ENCODE data around the gene EYA2.

The EYA2 gene

DNA sequence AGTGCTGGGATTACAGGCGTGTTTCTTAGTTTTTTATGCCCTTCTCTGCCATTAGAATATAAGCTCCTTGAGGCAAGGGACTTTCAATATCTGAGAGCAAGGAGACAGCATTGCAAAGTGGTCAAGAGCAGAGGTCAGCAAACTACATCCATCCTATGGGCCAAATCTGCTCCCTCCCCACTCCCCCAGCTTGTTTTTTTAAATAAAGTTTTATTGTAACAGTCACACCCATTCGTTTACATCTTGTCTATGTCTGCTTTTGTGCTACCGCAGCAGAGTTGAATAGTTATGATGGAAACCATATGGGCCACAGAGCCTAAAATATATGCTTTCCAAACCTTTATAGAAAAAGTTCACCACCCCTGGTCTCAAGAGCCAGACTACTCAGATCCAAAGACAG is 227.9 kb downstream of the EYA2 start:
- DNase-seq = no peak

- no peak for DNase-seq
These were observed 229.6 kb downstream of the EYA2 start for GRCh38 chr20:47124181-47124717.

GRCh38 chr20:47125508-47125757 is 230.8 kb downstream of the EYA2 start:
- DNase-seq = no peak

DNA sequence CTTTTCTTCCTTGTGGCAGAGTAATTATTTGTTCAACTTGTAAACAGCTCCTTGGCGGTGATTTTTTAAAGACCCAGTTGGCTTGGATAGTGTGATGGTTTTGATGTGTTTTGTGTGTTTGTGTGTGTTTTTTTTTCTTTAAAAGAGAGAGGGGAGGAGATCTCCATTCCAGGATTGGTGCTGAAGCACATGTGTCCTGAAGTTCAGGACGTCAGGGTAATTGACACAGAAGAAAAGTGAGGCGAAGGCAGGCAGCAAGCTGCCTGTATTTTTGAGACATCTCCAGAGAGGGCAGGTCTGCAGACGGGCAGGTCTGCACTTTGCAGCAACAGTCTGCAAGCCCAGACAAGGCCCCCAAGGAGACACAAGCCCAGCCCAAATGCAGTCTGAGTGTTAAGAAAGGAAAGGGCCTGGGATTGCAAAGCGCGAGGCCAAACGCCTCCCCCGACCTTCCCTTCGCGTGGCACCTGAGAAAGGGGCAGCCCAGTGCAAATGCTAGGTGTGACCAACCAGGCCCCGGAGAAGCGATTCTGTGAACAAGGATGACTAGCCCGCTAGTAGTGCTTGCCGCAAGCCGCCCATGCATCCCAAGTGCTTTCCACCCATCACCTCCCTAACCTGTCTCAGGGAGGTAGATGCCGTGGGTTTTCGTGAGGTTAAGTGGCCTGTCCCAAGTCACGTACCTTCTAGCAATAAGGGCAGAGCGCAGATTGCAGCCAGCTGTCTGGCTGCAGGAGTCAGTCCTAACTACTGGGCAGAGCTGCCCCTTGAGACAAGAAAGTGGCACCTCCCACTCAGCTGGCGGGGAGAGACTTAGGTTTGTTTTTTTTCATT is 231.3 kb downstream of the EYA2 start:
- DNase-seq = no peak

DNA sequence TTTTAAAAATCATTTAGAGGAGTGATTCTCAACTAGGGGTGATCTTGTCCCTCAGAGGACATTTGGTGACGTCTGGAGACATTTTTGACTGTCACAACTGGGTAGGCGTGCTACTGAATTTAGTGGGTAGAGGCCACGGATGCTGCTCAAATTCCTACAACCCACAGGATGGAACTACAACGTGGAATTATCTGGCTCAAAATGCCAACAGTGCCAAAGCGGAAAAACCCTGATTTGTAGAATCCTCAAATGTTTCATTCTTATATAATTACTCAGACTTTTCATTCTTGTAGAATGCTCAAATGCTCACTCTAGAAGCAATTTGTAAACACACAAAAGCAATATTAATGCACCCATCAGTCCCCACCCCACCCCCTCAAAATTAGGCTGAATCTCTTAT is 232.1 kb downstream of the EYA2 start:
- DNase-seq = no peak

GRCh38 chr20:47127546-47127945 is 232.9 kb downstream of the EYA2 start:
- no peak for DNase-seq

GRCh38 chr20:47127999-47128398 is 233.4 kb downstream of the EYA2 start:
- DNase-seq = no peak

- DNase-seq = no peak
These were observed 234.7 kb downstream of the EYA2 start for GRCh38 chr20:47129306-47129705.

DNA sequence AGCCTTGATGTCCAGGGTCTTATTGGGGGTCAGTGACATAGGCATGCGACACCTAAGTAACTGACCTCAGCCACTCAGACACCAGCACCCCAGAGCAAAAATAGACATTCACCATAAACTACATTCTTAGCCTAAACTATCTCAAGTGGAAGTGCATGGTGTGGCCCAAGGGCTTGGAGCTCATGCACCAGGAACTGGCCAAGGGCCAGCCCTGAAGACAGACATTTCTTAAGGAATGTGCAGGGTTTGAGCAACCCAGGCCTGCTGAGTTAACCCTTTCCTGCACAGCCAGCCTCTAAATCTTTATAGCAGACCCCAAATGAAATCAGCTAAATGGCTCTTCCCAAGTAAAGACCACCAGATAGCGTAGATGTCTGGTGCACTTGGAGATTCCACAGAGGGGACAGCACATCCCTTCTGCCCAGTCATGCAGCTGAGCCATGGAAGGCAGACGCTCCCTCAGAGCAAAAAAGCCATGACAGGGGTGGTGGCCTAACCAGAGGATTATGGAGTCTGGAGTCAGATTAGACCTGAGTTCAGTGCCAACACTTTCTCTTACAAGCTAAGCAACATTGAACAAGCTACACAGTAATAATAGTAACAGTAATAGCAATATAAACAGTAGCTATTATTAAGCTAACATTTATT is 239.3 kb downstream of the EYA2 start:
- DNase-seq = no peak

DNA sequence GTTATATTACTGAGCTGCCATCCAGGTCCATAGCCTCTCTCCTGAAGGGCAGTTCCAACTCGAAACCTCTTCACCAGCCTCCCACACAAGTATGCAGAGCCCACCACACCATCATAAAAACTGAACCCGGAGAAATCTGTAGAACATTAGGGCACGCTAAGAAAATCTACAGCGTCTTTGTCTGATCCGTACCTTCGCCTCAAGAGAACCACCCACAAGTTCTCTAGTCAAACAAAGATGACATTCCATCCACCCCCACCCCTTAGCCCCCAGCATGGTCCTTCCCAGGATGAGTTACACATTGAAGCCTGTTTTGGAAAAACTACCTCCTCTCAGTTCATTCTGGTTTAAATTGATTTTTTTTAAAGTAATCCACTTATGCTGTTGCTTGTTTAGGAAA is 242.1 kb downstream of the EYA2 start:
- DNase-seq = no peak

- no peak for DNase-seq
These were observed 242.7 kb downstream of the EYA2 start for GRCh38 chr20:47137231-47137870.

- DNase-seq = no peak
These were observed 245.4 kb downstream of the EYA2 start for GRCh38 chr20:47139934-47140535.

DNA sequence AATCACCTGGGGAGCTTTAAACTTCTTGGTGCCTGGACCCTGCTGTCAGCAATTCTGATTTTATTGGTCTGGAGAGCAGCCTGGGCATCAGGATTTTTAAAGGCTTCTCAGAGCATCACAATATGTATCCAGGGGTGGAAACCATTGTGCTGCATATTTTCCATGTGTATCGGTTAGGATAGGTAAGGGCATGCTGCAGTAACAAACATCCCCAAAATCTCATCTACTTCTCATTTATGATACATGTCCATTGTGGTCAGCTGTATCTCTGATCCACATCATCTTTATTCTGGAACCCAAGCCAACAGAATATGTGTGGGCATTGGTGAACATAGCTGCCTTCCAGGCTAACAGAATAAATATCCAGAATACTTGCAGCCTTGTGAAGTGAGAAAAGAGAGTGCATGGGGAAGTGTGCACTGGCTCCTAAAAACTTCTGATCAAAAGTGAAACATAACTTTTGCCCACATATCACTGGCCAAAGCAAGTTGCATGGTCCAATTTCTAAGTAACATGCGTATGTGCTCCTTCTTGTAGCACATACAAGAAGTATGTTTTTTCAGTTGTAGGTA is 246.8 kb downstream of the EYA2 start:
- DNase-seq = no peak

DNA sequence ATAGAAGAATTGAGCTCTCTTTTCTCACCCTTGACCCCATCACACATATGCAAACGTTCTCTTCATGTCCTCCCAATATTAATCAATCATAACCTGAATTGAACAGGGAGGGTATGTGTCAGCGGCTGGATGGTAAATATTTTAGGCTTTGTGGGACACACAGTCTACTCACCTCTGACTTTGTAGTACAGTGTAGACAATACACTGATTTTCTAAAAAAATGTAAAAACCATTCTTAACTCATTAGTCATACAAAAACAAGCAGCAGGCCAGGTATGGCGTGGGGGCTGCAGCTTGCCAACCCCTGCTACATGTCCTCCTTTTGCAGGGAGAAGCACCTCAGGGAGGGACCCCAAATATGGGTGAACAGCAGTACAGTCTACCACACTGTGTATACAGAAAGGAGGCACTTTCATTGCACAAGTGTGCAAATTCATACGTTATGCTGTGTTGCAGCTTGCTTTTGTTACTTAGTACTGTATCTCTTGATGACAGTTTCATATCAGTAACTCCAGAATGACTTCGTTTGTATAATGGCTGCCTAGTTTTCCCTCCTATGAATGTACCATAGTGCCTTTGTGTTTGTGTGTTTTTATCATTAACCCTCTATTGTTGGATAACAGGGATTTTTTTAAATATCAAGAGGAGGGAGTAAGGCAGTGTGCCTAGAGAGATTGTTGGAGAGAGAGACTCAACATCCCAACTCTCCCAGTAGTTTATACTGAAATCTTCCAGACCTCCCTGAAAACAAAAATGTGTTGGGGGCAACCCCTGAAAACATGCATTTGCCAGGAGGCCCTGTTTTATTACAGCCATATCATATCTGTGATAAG is 247.5 kb downstream of the EYA2 start:
- DNase-seq = no peak

DNA sequence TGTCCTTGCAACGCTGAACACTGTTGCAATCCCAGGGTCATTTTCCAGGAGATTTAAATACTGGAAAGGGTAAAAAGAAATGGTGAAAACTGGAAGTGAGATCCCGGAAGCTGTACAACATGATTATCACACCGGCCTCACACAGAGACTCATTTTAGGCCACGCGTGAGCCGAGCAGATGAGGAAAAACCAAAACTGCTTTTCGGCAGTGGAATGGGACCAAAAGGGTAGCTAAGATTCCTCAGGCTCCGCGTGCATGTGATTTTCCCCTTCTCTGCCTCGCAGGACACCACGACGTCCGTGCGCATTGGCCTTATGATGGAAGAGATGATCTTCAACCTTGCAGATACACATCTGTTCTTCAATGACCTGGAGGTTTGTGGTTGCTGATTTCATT is 248.1 kb downstream of the EYA2 start:
- no peak for DNase-seq

DNA sequence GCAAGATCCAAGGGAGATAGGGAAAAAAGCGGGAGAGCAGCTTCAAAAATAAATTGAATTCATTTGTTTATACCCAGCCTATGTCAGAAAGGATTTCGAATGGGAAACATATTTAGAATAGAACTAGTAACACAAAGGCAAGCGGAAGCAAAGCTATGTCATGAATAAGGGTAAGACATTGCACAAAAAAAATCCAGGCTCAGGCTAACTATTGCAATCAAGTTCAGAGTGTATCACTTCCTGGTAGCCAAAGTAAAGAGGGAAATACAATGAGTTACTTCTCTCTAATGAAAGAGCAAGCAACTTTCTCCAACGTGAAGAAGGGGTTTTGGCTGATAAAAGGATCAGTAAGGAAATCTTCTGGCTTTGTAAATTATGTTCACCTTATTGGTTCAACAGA is 249.0 kb downstream of the EYA2 start:
- DNase-seq = no peak

DNA sequence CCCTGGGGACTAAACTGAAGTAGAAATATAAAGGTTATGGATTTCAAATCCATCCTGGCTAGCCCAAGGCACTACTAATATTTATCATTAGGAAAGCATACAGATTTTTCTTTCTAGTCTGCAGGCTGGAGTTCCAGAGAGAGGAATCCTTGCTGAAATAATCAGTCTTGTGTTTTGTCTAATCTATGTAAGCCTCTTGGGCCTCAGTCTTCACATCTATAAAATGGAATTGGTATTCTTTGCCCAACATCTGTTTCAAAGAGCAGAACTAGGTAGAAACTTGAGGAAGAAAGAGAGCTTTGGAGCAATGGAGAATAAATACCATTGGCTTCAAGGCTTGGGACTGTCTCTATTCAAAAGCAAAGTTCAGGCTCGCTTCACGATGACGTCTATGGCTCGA is 249.8 kb downstream of the EYA2 start:
- DNase-seq = no peak

- no peak for DNase-seq
These were observed 252.0 kb downstream of the EYA2 start for GRCh38 chr20:47146686-47147085.

DNA sequence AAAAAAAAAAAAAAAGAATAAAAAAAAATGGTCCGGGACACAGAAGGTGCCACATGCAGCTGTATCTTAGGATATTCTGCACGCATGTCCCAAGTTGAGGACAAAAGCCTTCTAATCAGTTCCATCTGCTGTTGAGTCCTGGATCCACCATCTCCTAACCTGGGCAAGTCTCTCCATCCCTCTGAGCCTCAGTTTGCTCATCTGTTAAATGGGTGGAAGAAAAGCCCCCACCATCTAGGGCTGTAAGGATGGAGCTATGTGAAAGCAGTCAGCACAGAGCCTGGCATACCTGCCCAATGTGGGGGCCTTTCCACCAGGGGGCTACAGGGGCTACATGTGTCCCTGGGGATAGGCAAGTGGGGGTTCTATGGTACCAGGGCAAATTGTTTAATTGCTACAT is 253.4 kb downstream of the EYA2 start:
- no peak for DNase-seq

DNA sequence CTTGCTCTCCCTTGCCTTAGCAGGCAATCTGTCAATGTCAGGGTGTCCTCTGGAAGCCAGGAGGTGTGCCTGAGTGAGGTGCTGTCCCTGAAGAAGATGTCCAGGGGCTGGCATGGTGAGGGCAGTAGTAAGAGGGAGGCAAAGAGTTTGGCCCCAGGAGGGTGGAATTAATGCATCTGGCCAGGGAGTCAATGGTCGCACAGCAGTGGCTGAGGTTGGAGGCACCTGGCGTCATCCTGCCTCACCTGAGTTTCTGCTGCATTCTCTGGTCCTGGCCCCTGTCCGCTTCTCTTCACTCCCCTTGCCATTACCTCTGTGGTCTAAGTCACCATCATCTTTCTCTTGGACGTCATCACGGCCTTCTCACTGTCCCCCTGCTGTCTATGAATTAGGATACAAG is 255.3 kb downstream of the EYA2 start:
- no peak for DNase-seq

GRCh38 chr20:47150403-47151152 is 255.9 kb downstream of the EYA2 start:
- peak; percentile 25 for DNase-seq

- DNase-seq = no peak
These were observed 257.4 kb downstream of the EYA2 start for GRCh38 chr20:47152068-47152467.

All from NCI-H446 treated with DMSO at 0.1 percent for 48 hours (cell line).